Keratinocyte (primary cell): ENCODE measurements around the gene ITGB3. TPM values are rescaled to one million over a fixed set of nuclear protein-coding genes. Genes with fewer than 3 reads are reported as not detected.

Experiments
- DNase-seq: peaks from one replicate; pipeline ENCODE4 v3.0.0-alpha.2; 2011; ENCODE audit warnings: low read depth, missing footprints, low spot score
- FAIRE-seq: peaks from 2 replicates; lab custom pipeline; 2011; peaks lifted over from hg19 to GRCh38; lab: Jason Lieb, UNC
- H2AFZ ChIP-seq: 2 replicates; pipeline ENCODE4 v1.6.0; 2012; ENCODE audit warnings: low read length, control low read depth, inconsistent platforms; ENCODE audit not compliant: control insufficient read depth
- H3K27ac ChIP-seq: 2 replicates; pipeline ENCODE4 v1.5.1; 2011; ENCODE audit warnings: low read length; ENCODE audit not compliant: control insufficient read depth, insufficient read depth
- H3K27me3 ChIP-seq: 3 replicates; pipeline ENCODE4 v1.6.0; 2011; ENCODE audit warnings: low read length; ENCODE audit not compliant: control insufficient read depth, insufficient read depth; ENCODE audit errors: extremely low read depth
- H3K36me3 ChIP-seq, 2 experiments: 2 replicates in 1 of 2; 3 replicates in 1 of 2; pipeline ENCODE4 v1.5.1; 2011; ENCODE audit warnings: low read length in 2 of 2, mild to moderate bottlenecking in 1 of 2; ENCODE audit not compliant: control insufficient read depth in 2 of 2, insufficient read depth in 2 of 2; ENCODE audit errors: extremely low read depth in 1 of 2
- H3K4me1 ChIP-seq: 3 replicates; pipeline ENCODE4 v1.5.1; 2011; ENCODE audit warnings: low read length; ENCODE audit not compliant: control insufficient read depth, insufficient read depth; ENCODE audit errors: extremely low read depth
- H3K4me2 ChIP-seq: 3 replicates; pipeline ENCODE4 v1.6.0; 2011; ENCODE audit warnings: low read depth, low read length; ENCODE audit not compliant: control insufficient read depth, insufficient read depth; ENCODE audit errors: extremely low read depth
- H3K4me3 ChIP-seq, 3 experiments: fragments of 200-600 bp in 1 of 3; sonication (generic) in 1 of 3; 2 replicates in 2 of 3; 3 replicates in 1 of 3; pipeline ENCODE4 v1.5.1; 2011 to 2016; ENCODE audit warnings: low read length in 3 of 3, mild to moderate bottlenecking in 3 of 3, control low read depth in 2 of 3, inconsistent platforms in 1 of 3, low read depth in 1 of 3, mixed read lengths in 1 of 3, mixed run types in 1 of 3, moderate library complexity in 1 of 3; ENCODE audit not compliant: control insufficient read depth in 2 of 3, insufficient read depth in 2 of 3; ENCODE audit errors: extremely low read depth in 1 of 3
- H3K79me2 ChIP-seq: 2 replicates; pipeline ENCODE4 v1.6.0; 2012; ENCODE audit warnings: low read length; ENCODE audit not compliant: control insufficient read depth, insufficient read depth
- H3K9ac ChIP-seq: 3 replicates; pipeline ENCODE4 v1.6.0; 2011; ENCODE audit warnings: low read length; ENCODE audit not compliant: control insufficient read depth, insufficient read depth; ENCODE audit errors: extremely low read depth
- H3K9me1 ChIP-seq: 3 replicates; pipeline ENCODE4 v1.6.0; 2011; ENCODE audit warnings: low read length; ENCODE audit not compliant: control insufficient read depth, insufficient read depth; ENCODE audit errors: extremely low read depth
- H3K9me3 ChIP-seq: 2 replicates; pipeline ENCODE4 v1.5.1; 2012; ENCODE audit warnings: low read depth, low read length; ENCODE audit not compliant: control insufficient read depth
- H4K20me1 ChIP-seq: 3 replicates; pipeline ENCODE4 v1.6.0; 2011; ENCODE audit warnings: low read length; ENCODE audit not compliant: control insufficient read depth, insufficient read depth; ENCODE audit errors: extremely low read depth
- EZH2 ChIP-seq: IDR thresholded peaks from one replicate; pipeline ENCODE4 v1.6.1; 2012; ENCODE audit warnings: inconsistent platforms, mild to moderate bottlenecking, low read length, moderate library complexity
- dilution Hi-C: fragments of 300-500 bp; cut with MboI; formaldehyde crosslinking; loops from one replicate; pipeline ENCODE4 v1.7.0; 2020; ENCODE audit warnings: low sequenced_read_pairs; ENCODE audit not compliant: extremely low pct_ligation_motif_present
- polyA plus RNA-seq, 5 experiments: library from polyadenylated mRNA; depleted of rRNA in 3 of 5; stranded (reverse) in 3 of 5; stranded (forward) in 1 of 5; unstranded in 1 of 5; fragments of >200 nt; gene quantifications; 1 replicate in 1 of 5; 2 replicates in 3 of 5; 3 replicates in 1 of 5; pipeline versions ENCODE4 v1.2.1 to v1.2.3, GENCODE V29; 2011 to 2012; ENCODE audit warnings: missing spikeins in 2 of 5, low read depth in 1 of 5, low replicate concordance in 1 of 5
- TF ChIP-seq, protein P1 (sequence below), 3 experiments: IDR thresholded peaks in 1 of 3; conservative IDR thresholded peaks in 1 of 3; optimal IDR thresholded peaks in 1 of 3; 2 replicates in 2 of 3; 3 replicates in 1 of 3; pipeline versions ENCODE3 to v1.5.1; 2011; ENCODE audit warnings: low read length in 3 of 3, mild to moderate bottlenecking in 3 of 3, moderate library complexity in 2 of 3, control low read depth in 1 of 3, inconsistent platforms in 1 of 3; ENCODE audit not compliant: insufficient read depth in 2 of 3; ENCODE audit errors: extremely low read depth in 1 of 3

Gene ITGB3
- polyA plus RNA-seq, 1 donor (not counting 4 experiments of a cell fraction or from before 2014, with no cell fraction given) = not detected

DNA sequence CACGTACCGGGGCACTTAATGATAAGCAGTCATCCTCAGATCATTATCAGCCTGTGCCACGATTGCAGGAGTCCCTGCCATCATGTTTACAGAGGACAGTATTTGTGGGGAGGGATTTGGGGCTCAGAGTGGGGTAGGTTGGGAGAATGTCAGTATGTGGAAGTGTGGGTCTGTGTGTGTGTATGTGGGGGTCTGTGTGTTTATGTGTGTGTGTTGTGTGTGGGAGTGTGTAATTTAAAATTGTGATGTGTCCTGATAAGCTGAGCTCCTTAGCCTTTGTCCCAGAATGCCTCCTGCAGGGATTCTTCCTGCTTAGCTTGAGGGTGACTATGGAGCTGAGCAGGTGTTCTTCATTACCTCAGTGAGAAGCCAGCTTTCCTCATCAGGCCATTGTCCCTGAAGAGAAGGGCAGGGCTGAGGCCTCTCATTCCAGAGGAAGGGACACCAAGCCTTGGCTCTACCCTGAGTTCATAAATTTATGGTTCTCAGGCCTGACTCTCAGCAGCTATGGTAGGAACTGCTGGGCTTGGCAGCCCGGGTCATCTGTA is 56.6 kb downstream of the ITGB3 start:
- H3K79me2 ChIP-seq = no peaks in the 10 kb centered on the region
- FAIRE-seq (no peak), DNase-seq (no peak)
- no peaks in the 10 kb centered on the region for H4K20me1 ChIP-seq
- peaks cover 20% of the 10 kb centered on the region for H3K4me1 ChIP-seq
- H3K36me3 ChIP-seq = no peaks in the 10 kb centered on the region
- H3K9me1 ChIP-seq = no peaks in the 10 kb centered on the region
- H2AFZ ChIP-seq = no peak overlapping the region
- H3K4me3 ChIP-seq = no peak overlapping the region
- TF ChIP-seq, protein P1, sequence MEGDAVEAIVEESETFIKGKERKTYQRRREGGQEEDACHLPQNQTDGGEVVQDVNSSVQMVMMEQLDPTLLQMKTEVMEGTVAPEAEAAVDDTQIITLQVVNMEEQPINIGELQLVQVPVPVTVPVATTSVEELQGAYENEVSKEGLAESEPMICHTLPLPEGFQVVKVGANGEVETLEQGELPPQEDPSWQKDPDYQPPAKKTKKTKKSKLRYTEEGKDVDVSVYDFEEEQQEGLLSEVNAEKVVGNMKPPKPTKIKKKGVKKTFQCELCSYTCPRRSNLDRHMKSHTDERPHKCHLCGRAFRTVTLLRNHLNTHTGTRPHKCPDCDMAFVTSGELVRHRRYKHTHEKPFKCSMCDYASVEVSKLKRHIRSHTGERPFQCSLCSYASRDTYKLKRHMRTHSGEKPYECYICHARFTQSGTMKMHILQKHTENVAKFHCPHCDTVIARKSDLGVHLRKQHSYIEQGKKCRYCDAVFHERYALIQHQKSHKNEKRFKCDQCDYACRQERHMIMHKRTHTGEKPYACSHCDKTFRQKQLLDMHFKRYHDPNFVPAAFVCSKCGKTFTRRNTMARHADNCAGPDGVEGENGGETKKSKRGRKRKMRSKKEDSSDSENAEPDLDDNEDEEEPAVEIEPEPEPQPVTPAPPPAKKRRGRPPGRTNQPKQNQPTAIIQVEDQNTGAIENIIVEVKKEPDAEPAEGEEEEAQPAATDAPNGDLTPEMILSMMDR (optimal IDR thresholded peaks at IDR 0.05 in 1 of 3, IDR thresholded peaks at IDR 0.05 in 1 of 3, conservative IDR thresholded peaks at IDR 0.05 in 1 of 3; ENCODE audit: extremely low read depth in 1 of 3, insufficient read depth in 2 of 3, low read length in 3 of 3) = no peak
- TF ChIP-seq EZH2 = no peak
- no peak overlapping the region for H3K27ac ChIP-seq
- peaks cover 8% of the 10 kb centered on the region for H3K27me3 ChIP-seq
- H3K9me3 ChIP-seq = no peaks in the 10 kb centered on the region
- no peak overlapping the region for H3K4me2 ChIP-seq
- dilution Hi-C loops = no loop called here
- H3K9ac ChIP-seq = no peak overlapping the region

DNA sequence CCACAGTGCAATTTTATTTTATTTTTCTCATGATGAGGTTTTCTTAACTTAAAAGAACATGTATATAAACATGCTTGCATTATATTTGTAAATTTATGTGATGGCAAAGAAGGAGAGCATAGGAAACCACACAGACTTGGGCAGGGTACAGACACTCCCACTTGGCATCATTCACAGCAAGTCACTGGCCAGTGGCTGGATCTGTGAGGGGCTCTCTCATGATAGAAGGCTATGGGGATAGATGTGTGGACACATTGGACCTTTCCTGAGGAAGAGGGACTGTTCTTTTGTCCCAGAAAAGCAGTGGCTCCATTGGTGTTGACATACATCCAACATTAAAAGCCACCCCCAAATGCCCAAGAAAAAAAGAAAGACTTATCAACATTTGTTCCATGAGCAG is 57.8 kb downstream of the ITGB3 start:
- TF ChIP-seq, protein P1 (optimal IDR thresholded peaks at IDR 0.05 in 1 of 3, IDR thresholded peaks at IDR 0.05 in 1 of 3, conservative IDR thresholded peaks at IDR 0.05 in 1 of 3; ENCODE audit: extremely low read depth in 1 of 3, insufficient read depth in 2 of 3, low read length in 3 of 3) = no peak
- no peak for TF ChIP-seq EZH2
- Histone ChIP-seq H4K20me1 (no peaks in the 10 kb centered on the region), H2AFZ (no peak overlapping the region), H3K79me2 (no peaks in the 10 kb centered on the region), H3K27me3 (peaks cover 8% of the 10 kb centered on the region), H3K4me1 (peaks cover 19% of the 10 kb centered on the region), H3K27ac (no peak overlapping the region), H3K36me3 (no peaks in the 10 kb centered on the region), H3K9me1 (no peaks in the 10 kb centered on the region), H3K4me2 (no peak overlapping the region), H3K9me3 (no peaks in the 10 kb centered on the region), H3K4me3 (no peak overlapping the region), H3K9ac (no peak overlapping the region)
- dilution Hi-C loops = no loop called here
- FAIRE-seq = no peak
- DNase-seq = no peak
